ENCODE measurements around the gene CYP4F3.
A peak's percentile ranks its signal among the peaks of the same experiment; 100 is the strongest.
"Not testable (repeated sequence)": the region's sequence is repeated elsewhere in the genome, so short reads cannot be mapped to it uniquely, and the experiment has no call there.

The CYP4F3 gene

GRCh38 chr19:15640294-15640903 is at the start of gene CYP4F3:
Gene CYP4F3, plus strand, starts transcription at chr19:15640897. Its CDS starts 519 bp downstream, at chr19:15641416.
- DNase-seq (ENCODE audit: low read depth, low spot score), result no peak

GRCh38 chr19:15591796-15592195 is 48.9 kb upstream of the CYP4F3 start:
- no peak for DNase-seq (ENCODE audit: low read depth, low spot score)

GRCh38 chr19:15592506-15592905 is 48.2 kb upstream of the CYP4F3 start:
- not testable (repeated sequence) for DNase-seq (ENCODE audit: low read depth, low spot score)

- DNase-seq (ENCODE audit: low read depth, low spot score), result not testable (repeated sequence)
These were observed 46.9 kb upstream of the CYP4F3 start for GRCh38 chr19:15593766-15594165.

- DNase-seq (ENCODE audit: low read depth, low spot score), result no peak
These were observed 45.6 kb upstream of the CYP4F3 start for GRCh38 chr19:15595069-15595468.

- not testable (repeated sequence) for DNase-seq (ENCODE audit: low read depth, low spot score)
These were observed 32.4 kb upstream of the CYP4F3 start for GRCh38 chr19:15607978-15608925.

GRCh38 chr19:15609261-15609660 is 31.4 kb upstream of the CYP4F3 start:
- DNase-seq (ENCODE audit: low read depth, low spot score), result no peak

- no peak for DNase-seq (ENCODE audit: low read depth, low spot score)
These were observed 28.4 kb upstream of the CYP4F3 start for GRCh38 chr19:15612342-15612741.

GRCh38 chr19:15613338-15613737 is 27.4 kb upstream of the CYP4F3 start:
- DNase-seq (ENCODE audit: low read depth, low spot score), result no peak

GRCh38 chr19:15614507-15615379 is 26.0 kb upstream of the CYP4F3 start, which contains the start of gene CYP4F8:
Gene CYP4F8, plus strand, starts transcription at chr19:15615218. Its CDS starts 399 bp downstream, at chr19:15615617.
- DNase-seq (ENCODE audit: low read depth, low spot score), result no peak

GRCh38 chr19:15615526-15615925 is 25.2 kb upstream of the CYP4F3 start:
- no peak for DNase-seq (ENCODE audit: low read depth, low spot score)

GRCh38 chr19:15616183-15616582 is 24.5 kb upstream of the CYP4F3 start:
- DNase-seq (ENCODE audit: low read depth, low spot score), result no peak

- DNase-seq (ENCODE audit: low read depth, low spot score), result no peak
These were observed 23.9 kb upstream of the CYP4F3 start for GRCh38 chr19:15616627-15617270.

GRCh38 chr19:15618321-15618720 is 22.4 kb upstream of the CYP4F3 start:
- no peak for DNase-seq (ENCODE audit: low read depth, low spot score)

- no peak for DNase-seq (ENCODE audit: low read depth, low spot score)
These were observed 18.9 kb upstream of the CYP4F3 start for GRCh38 chr19:15621801-15622200.

GRCh38 chr19:15622991-15623390 is 17.7 kb upstream of the CYP4F3 start:
- no peak for DNase-seq (ENCODE audit: low read depth, low spot score)

GRCh38 chr19:15623711-15624318 is 16.9 kb upstream of the CYP4F3 start:
- peak; percentile 5 for DNase-seq (ENCODE audit: low read depth, low spot score)

- DNase-seq (ENCODE audit: low read depth, low spot score), result no peak
These were observed 12.3 kb upstream of the CYP4F3 start for GRCh38 chr19:15628236-15629002.

GRCh38 chr19:15629003-15629880 is 11.5 kb upstream of the CYP4F3 start:
- peak; percentile 59 for DNase-seq (ENCODE audit: low read depth, low spot score)
